Stimulated activated CD8-positive, alpha-beta memory T cell treated with anti-CD3 and anti-CD28 coated beads, Interleukin-12 subunit alpha, Interleukin-12 subunit beta, amount 100 ng/mL, for 24 hours (primary cell): ENCODE data around the gene DXO.
"Not testable (repeated sequence)": the region's sequence is repeated elsewhere in the genome, so short reads cannot be mapped to it uniquely, and the experiment has no call there.

Experiments
- DNase-seq: peaks from one replicate; pipeline ENCODE4 v3.0.0-alpha.2; 2020; ENCODE audit errors: extremely low read depth

Gene DXO

GRCh38 chr6:31971993-31972708 is at the start of gene DXO:
TSS of gene DXO (minus strand) at chr6:31972138. CDS start at chr6:31971675, 463 bp downstream.
- DNase-seq, result peak; percentile 95

- not testable (repeated sequence) for DNase-seq
These were observed 42.6 kb upstream of the DXO start, which contains the start of gene C4B for GRCh38 chr6:32014547-32014946. TSS of gene C4B (plus strand) at chr6:32014795. CDS start at chr6:32014846, 51 bp downstream.

GRCh38 chr6:32013738-32014137 is 41.8 kb upstream of the DXO start:
- not testable (repeated sequence) for DNase-seq

- not testable (repeated sequence) for DNase-seq
These were observed 41.1 kb upstream of the DXO start for GRCh38 chr6:32012941-32013617.

- DNase-seq, result not testable (repeated sequence)
These were observed 39.1 kb upstream of the DXO start for GRCh38 chr6:32010856-32011530.

- not testable (repeated sequence) for DNase-seq
These were observed 37.6 kb upstream of the DXO start for GRCh38 chr6:32009537-32009936.

GRCh38 chr6:32008616-32009015 is 36.7 kb upstream of the DXO start:
- not testable (repeated sequence) for DNase-seq

- not testable (repeated sequence) for DNase-seq
These were observed 36.1 kb upstream of the DXO start for GRCh38 chr6:32008037-32008436.

- DNase-seq, result not testable (repeated sequence)
These were observed 35.1 kb upstream of the DXO start for GRCh38 chr6:32007086-32007485.

GRCh38 chr6:32005991-32006529 is 34.1 kb upstream of the DXO start:
- not testable (repeated sequence) for DNase-seq

- DNase-seq, result not testable (repeated sequence)
These were observed 33.6 kb upstream of the DXO start for GRCh38 chr6:32005538-32005880.

GRCh38 chr6:32004864-32005537 is 33.1 kb upstream of the DXO start:
- DNase-seq, result not testable (repeated sequence)

- DNase-seq, result not testable (repeated sequence)
These were observed 32.5 kb upstream of the DXO start for GRCh38 chr6:32004393-32004792.

GRCh38 chr6:32003301-32003700 is 31.4 kb upstream of the DXO start:
- not testable (repeated sequence) for DNase-seq

GRCh38 chr6:32002546-32003268 is 30.8 kb upstream of the DXO start:
- not testable (repeated sequence) for DNase-seq

- DNase-seq, result not testable (repeated sequence)
These were observed 24.4 kb upstream of the DXO start for GRCh38 chr6:31996385-31996784.

- not testable (repeated sequence) for DNase-seq
These were observed 22.5 kb upstream of the DXO start for GRCh38 chr6:31994421-31994820.

GRCh38 chr6:31989363-31989762 is 17.4 kb upstream of the DXO start:
- DNase-seq, result not testable (repeated sequence)

- not testable (repeated sequence) for DNase-seq
These were observed 9.8 kb upstream of the DXO start, which contains the start of gene C4A for GRCh38 chr6:31981744-31982143. TSS of gene C4A (plus strand) at chr6:31982057. CDS start at chr6:31982108, 51 bp downstream.

- DNase-seq, result not testable (repeated sequence)
These were observed 9.1 kb upstream of the DXO start for GRCh38 chr6:31980998-31981397.
